ENCODE data around the gene TPK1.

Gene TPK1

DNA sequence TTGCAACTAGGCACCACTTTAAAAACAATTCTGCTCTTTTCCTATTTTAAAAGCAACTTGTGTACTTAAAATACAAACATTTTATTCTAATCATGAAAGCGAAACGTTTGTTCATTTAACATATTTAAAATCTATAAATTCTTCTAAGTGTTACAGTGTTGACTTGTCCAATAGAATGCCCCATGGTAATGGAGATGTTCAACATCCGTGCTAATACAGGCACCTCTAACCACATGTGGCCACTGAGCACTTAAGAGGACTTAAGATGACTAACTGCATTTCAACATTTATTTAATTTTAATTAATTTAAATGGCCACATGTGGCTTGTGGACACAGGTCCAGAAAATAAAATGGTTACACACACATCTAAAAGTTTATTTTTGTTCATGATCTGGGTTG, 115.1 kb downstream of the TPK1 start:
- no peak for DNase-seq

DNA sequence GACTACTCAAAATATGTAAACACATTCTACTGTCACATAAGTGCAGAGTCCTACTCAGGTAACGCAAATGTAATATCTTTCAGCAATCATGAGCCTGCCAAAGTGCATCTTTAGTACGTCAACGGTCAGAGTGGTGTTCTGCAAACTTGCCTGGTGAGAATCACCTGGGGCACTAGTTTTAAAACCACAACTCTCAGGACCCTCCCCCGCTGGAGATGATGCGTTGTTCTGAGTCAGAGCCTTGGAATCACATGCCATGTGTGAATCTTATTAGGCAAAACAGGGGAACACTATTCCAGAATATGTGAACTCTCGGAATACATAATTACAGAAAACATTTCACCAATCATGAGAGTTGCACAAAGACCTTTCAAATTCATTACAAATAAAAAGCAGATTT, 115.7 kb downstream of the TPK1 start:
- no peak for DNase-seq

DNA sequence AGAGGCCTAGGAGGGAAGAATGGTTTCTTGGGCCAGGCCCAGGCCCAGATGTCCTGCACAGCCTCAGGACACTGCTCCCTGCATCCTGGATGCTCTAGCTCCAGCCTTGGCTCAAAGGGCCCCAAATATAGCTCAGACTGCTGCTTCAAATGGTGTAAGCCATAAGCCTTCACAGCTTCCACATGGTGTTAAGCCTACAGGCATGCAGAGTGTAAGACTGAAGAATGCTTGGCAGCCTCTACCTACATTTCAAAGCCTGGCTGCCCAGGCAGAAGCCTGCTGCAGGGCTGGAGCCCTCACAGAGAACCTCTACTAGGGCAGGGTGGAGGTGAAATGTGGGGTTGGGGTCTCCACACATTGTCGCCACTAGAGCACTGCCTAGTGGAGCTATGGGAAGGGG, 118.1 kb downstream of the TPK1 start:
- DNase-seq, result no peak

DNA sequence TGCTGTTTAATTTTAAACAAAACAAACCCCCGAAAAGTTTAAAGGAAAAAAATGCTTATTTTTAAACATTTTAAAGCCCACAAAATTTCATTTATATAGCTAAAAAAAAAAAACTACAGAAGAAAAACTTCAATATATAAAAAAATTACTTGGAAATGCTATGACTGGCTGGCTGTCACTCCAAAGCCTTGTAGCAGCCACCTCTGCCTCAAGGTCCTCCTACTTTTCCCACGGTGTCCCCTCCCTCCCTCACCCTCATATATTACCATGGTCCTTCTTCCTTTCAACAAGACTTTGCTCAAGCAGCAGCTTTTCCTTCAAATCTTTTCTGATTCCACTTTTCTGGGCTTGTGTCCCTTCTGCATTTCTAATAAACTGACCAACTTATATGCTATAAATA, 122.0 kb downstream of the TPK1 start:
- no peak for DNase-seq

DNA sequence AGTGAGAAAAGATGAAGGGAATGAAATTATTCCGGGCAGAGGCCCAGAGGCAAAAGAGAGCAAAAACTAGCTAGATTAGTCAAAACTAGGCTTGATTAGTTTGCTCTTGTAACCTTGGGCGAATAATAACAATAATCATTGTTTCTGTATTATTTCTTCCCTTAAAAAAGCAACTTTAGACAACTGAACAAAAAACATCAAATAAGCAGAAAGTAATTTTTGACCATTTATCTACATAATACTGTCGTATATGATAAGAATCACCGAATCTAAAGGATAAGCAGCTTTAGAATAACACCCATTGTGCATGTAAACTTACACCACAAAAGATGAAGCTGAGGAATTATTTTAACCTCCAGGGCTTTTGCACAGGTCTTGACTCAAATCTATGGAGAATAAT, 125.1 kb downstream of the TPK1 start:
- DNase-seq, result no peak

DNA sequence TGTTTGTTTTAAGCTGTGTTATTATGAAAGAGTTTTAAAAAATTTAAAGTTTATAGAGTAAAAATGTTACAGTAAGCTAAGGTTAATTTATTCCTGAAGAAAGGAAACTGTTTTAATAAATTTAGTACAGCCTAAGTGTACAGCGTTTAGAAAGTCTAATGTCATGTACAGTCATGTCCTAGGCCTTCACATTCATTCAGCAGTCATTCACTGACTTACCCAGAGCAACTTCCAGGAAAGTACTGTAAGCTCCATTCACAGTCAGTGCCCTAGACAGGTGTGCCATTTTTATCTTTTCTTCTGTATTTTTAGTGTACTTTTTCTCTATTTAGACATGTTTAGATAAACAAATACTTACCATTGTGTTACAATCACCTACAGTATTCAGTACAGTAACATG, 126.8 kb downstream of the TPK1 start:
- DNase-seq, result no peak

DNA sequence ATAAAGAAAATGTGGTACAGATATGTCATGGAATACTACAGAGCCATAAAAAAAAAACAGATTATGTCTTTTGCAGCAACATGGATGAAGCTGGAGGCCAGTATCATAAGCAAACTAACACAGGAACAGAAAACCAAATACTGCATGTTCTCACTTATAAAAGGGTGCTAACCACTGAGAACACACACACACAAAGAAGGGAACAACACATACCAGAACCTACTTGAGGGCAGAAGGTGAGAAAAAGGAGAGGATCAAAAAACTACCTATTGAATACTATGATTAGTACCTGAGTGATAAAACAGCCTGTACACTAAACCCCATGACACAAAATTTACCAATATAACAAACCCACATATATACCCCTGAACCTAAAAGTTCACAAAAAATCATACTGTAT, 144.6 kb downstream of the TPK1 start:
- DNase-seq, result no peak

DNA sequence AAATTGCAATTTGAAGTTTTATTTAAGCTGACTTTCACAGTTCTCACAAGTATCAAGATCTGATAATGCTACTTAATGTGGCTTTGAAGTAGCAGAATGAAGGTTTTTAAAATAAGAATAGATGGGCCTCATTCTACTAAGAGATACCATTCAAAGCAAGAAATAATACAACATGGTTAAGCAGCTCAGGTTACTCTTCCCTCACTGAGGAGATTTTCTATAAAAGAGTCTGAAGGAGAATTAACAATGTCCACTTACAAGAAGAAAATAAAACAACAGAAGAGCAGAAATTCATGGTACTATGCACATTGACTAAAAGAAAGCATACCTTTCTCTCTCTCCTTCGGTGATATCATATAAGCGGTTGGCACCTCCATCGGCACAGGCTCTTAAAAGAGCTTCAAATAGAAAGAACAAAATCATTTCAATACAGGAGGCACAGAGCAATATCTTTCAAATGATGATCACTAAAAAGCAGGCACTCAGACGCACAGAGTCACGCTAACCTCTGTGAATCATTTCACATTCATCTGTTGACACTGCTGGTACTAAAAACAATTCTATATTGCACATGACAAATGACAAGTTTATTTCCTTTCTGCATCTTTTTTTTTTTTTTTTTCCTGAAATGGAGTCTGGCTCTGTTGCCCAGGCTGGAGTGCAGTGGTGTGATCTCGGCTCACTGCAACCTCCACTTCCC, 153.1 kb downstream of the TPK1 start:
- no peak for DNase-seq

DNA sequence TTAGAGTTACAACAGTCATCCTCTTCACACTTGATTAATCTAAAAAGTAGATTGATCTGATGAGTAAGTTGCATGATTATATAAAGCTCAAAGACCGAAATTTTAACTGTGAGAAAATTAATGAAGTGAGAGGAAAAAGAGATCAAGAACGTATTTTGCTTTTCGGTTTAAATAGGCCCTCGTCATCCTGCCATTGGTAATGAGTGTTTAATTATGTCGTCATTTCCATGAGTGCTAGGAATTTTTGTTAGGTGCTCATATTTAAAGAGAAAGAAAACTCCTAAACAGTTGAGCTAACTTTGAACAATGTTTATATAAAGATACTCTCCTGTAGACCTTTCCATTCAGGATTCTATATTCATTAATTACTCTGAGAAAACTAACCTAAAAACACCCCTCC, 159.4 kb downstream of the TPK1 start:
- DNase-seq, result no peak

DNA sequence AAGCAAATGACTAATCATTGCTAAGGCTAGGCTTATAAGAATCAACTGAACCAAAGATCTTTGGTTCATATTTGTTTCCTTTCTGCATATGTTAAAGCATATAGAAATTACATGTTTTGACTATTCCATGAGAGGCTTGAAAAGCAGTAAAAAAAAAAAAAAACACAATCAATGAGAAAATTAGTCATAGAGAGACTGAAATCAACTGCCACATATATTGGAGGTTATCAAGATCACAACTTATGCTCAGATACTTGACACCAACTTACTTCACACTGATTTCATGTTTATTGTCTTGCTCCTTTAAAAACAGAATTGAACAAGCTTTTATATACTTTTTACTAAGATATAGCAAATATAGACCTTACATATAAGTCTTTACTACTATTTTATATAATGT, 161.3 kb downstream of the TPK1 start:
- DNase-seq, result no peak

DNA sequence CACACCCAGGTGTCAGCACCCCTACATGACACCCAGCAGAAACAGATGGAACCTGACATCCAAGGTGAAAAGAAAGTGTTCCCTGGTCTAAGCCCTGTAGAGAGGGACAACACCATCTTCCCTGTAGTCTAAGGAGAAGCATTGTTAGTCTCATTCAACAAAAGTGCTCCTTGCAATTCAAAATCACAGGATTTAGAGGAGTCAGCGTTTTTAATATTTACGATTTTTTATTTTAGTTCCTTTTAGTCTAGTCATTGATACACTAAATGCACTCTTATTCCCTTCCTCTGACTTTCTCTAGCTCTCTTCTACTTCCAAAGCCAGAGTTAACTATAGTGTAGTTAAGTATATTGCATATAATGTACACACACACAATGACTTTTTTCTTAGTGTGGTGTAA, 163.0 kb downstream of the TPK1 start:
- DNase-seq, result no peak

DNA sequence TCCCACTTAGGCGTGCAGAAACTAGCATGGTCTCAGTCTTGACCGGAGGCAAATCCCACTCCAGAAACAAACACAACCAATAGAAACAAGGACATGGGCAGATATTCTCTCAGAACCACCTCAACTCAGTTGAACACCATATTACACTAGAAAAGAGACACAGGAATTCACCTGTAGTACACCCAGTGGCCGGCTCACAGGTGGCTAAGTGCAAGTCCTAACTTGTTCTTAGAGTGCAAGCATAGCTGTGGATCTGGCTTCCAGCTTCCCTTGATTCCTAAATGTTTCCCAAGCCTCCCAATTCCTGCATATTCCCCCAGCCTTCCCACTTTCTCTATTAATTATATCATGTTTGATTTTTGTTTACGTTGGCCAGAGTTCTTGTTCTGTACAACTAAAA, 164.4 kb downstream of the TPK1 start:
- DNase-seq, result no peak

DNA sequence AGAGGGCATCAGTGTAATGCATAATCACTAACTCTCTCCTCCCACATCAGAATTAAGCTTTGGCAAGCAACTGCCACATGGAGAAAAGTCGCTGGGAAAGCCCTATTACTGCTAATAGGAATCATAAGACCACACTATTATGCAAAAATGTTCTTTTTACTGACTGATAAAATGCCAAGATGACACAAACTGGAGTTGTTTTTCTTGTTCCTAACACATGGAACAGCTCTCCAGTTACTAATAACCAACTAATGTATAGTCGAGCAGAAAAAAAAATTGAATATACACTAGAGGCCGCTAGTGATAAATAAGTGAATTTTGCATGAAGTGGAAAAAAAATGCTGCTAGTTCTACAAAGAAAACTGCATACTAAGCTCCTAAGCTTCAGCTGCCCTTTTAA, 165.6 kb downstream of the TPK1 start:
- DNase-seq, result no peak

DNA sequence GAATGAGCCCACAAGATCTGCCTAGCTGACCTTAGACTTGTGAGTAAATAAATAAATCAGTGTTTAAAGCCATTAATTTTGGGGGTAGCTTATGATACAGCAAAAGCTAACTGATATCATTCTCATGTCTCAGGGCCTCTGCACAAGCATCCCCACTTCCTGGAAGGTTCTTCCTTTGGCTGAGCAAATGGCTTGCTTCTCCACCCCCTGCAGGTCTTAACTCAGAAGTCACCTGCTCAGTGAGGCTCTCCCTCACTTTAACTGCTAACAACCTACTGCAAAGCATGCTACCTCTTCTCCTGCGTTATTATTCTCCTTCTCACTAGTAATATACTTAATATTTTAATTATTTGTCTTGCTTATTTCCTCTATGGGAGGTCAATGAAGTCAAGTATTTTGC, 167.3 kb downstream of the TPK1 start:
- no peak for DNase-seq

DNA sequence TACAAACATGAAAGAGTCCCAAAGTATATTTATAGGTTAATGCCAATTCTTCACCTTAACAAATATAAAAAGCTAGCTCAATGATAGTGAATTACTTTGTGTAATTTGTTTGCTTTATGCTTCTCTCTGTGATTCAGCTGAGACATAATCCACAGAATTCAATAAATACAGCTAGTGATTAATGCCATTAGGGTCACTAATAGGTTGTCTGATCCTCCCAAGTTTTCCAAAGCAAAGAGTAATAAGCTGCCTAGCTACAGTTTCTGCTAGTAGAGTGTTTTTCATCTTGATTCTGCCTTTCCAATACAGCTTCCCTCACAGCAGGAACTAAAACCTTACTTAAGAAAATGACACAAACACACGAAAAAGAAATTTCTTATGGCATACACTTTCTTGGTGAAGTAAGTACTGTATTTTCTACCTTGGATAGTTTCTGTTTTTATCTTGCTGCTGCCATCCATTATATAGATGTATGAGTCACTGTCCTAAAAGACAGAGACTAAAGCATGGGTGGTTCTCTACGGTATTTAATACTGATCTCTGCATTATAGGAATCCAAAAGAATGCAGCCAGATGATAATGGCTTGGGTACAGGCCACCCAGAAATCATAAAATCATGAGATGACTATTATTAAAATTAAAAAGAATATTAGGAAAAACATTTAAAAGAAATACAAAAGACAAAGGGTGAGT, 170.0 kb downstream of the TPK1 start:
- no peak for DNase-seq

DNA sequence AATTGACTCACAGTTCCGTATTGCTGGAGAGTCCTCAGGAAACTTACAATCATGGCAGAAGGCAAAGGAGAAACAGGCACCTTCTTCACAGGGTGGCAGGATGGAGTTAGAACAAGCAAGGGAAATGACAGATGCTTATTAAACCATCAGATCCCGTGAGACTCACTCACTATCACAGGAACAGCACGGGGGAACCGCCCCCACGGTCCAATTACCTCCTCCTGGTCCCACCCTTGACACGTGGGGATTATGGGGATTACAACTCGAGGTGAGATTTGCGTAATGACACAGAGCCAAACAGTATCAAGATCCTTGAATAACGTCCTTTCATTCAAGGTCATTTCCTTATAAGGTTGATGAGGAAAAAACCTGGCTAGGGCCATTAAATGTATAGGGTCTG, 176.6 kb downstream of the TPK1 start:
- DNase-seq, result no peak

DNA sequence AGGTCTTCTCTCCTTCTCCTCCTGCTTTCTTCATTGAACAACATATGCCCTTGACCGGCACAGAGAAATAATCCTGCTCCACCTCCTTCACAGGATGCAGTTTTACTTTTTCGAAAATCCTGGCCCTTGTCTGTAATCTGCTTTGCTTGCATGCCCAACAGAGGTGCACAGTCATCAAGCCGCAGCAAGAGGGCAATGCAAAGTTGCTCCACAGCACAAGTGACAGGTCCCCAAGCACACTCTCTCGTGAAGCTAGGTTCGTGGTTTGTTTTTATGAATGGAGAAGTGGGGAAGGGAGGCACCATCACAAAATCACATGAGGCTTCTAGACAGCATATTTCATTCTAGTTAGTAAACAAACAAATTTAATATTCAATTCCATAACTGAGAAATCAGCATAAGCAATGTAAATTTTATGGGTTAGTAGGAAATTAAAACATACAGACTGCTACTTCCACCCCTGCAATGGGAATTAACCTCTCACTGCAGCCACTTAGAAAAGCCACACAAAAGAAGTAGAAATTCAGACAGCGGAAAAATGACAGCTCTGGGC, 178.8 kb downstream of the TPK1 start:
- DNase-seq, result peak; percentile 22 to 39

DNA sequence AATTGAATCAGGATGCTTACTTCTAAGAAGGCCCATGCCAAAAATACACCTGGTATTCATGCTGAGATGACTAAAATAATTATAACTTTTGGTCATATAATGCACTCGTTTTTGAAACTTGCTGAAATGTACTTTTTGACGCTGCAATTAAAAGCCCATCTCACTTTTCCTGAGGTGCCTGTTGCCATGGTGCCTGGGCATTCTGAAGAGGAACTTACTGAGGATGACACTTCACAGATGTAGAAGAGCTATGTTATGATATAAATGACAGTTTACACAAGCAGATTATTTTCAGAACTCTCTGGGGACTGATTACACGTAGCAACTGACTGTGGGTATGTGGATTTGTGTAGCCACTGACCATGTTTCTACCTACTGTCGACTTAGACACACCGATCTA, 182.4 kb downstream of the TPK1 start:
- DNase-seq, result no peak

DNA sequence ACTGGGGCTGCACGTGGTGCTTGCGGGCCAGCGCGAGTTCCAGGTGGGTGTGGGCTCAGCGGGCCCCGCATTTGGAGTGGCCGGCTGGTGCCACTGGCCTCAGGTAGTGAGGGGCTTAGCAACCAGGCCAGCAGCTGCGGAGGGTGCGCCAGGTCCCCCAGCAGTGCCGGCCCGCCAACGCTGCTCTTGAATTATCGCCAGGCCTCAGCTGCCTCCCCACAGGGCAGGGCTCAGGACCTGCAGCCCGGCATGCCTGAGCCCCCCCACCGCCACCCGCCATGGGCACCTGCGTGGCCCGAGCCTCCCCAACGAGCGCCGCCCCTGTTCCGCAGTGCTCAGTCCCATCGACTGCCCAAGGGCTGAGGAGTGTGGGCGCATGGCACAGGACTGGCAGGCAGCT, 185.4 kb downstream of the TPK1 start:
- no peak for DNase-seq

DNA sequence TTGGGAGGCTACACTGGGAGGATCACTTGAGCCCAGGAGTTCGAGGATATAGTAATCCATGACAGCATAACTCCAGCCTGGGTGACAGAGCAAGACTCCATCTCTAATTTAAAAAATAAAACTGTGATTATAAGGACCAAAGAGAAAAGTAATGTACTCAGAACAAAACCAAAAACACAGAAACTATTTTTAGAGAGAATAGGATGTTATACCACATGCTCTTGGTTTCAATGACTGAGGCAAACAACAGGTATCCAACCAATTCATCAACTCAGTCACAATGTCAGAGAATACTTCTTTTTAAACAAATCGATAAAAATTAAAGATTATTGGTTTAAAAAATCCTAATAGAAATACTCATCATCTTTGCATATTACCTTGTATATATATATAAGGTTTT, 186.7 kb downstream of the TPK1 start:
- DNase-seq, result no peak

DNA sequence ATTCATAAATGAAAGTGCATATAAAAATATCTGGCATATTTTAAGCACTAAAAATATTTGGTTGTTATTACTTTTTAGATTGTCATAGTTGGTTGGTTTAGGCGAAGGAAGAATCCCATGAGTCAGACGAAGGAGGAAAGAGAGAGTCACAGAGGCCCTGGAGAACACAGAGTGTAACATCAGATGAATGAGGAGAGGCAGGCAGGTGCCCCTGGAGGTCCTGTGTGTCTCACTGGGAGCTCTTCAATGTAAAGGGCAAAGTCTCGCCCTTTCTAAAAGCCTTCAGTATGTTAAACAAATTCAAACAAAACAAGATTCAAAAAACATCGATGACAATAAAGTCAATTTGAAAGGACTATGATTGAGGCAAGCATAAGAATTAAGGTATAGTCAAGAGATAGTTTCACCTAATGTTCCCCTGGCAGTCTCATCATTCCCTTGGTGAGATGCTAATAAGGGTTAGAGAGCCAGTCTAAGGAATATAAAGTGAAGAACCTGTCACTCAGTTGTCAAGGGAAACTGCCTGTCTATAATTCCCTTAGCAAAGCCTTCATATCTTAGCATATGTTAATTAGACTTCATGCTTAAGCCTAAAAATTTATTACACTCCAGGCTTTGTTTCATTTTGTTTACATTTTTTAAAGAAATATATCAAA, 194.3 kb downstream of the TPK1 start:
- no peak for DNase-seq

DNA sequence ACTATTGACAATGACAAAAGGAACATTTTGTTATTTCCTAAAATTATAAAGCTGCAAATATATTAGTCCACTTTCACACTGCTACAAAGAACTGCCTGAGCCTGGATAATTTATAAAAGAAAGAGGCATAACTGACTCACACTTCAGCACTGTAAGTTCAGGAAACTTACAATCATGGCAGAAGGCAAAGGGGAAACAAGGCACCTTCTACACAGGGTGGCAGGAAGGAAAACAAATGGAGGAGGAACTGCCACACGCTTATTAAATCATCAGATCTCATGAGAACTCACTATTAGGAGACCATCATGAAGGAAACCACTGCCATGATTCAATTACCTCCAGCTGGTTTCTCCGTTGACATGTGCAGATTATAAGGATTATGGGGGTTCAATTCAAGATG, 203.1 kb downstream of the TPK1 start:
- no peak for DNase-seq

DNA sequence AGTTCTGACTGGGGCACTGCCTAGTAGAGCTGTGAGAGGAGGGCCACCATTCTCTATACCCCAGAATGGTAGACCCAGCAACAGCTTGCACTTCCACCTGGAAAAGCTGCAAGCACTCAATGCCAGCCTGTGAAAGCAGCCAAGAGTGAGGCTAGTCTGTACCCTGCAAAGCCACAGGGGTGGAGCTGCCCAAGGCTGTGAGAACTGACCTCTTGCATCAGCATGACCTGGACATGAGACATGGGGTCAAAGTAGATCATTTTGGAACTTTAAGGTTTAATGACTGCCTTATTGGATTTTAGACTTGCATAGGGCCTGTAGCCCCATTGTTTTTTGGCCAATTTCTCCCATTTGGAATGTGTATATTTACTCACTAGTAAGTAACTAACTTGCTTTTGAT, 206.3 kb downstream of the TPK1 start:
- DNase-seq, result no peak

DNA sequence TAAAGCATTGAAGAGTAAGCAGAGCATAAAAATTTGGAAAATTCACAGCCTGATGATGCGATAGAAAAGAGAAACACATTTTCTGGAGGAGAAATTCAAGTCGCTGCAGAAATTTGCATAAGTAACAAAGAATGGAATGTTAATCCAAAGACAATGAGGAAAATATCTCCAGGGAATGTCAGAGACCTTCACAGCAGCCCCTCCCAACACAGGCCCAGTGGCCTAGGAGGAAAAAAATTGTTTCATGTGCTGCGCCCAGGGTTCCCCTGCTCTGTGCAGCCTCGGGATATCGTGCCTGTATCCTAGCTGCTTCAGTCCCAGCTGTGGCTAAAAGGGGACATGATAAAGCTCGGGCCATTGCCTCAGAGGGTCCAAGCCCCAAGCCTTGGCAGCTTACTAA, 206.8 kb downstream of the TPK1 start:
- DNase-seq, result no peak
